Ovary (tissue), 9 donors: ENCODE data around the gene NECAB2. TPM values are rescaled to one million over a fixed set of nuclear protein-coding genes. Genes with fewer than 3 reads are reported as not detected.

Experiments used
- DNase-seq, 5 donors: peaks; one replicate each; pipeline ENCODE4 v3.0.0-alpha.2; 2019 to 2020
- H3K27ac ChIP-seq, 2 donors: fragments of 200-600 bp; one replicate each; pipeline versions ENCODE4 v1.5.1 to v1.8.0; 2019 to 2022
- H3K27me3 ChIP-seq: fragments of 200-600 bp; one replicate; pipeline ENCODE4 v1.8.0; 2022
- H3K36me3 ChIP-seq: fragments of 200-600 bp; sonication (generic); one replicate; pipeline ENCODE4 v1.5.1; 2019
- H3K4me1 ChIP-seq: one replicate; pipeline ENCODE4 v1.8.1; 2013; ENCODE audit warnings: mild to moderate bottlenecking, moderate library complexity; ENCODE audit not compliant: insufficient read depth
- H3K4me3 ChIP-seq: fragments of 200-600 bp; sonication (generic); one replicate; pipeline ENCODE4 v1.5.1; 2017
- H3K9me3 ChIP-seq, 2 donors: fragments of 200-600 bp in 1 of 2; sonication (generic) in 1 of 2; one replicate each; pipeline versions ENCODE4 v1.5.1 to v1.8.1; 2013 to 2019; ENCODE audit warnings: mild to moderate bottlenecking in 1 of 2, moderate library complexity in 1 of 2
- EP300 ChIP-seq: sonication (generic); formaldehyde crosslinking; IDR thresholded peaks from one replicate; pipeline ENCODE4 v1.6.1; 2017; ENCODE audit warnings: antibody characterized with exemption
- POLR2A ChIP-seq: fragments of 450-650 bp; IDR thresholded peaks from one replicate; pipeline ENCODE4 v1.6.1; 2017; ENCODE audit warnings: antibody characterized with exemption, mild to moderate bottlenecking, moderate library complexity
- WGBS, 3 donors: extraction: QIAGEN DNeasy Blood & Tissue Kit in 1 of 3; methylation state at CpG; one replicate each; pipeline versions ENCODE4 v1.1.5 to v1.1.7; 2013 to 2017; 5-methylcytosine and 5-hydroxymethylcytosine counted together
- intact Hi-C, 4 donors: fragments of 100-400 bp; cut with DNase I; formaldehyde crosslinking; loops; one replicate each; pipeline versions ENCODE4 v1.11.0 to v1.15.1; 2022 to 2023
- polyA plus RNA-seq, 2 donors: library from polyadenylated mRNA; stranded (reverse); fragments of 200-250 nt in 1 of 2; fragments of 350-450 nt in 1 of 2; fragmentation: Illumina TruSeq in 1 of 2; extraction: RNeasy Lipid Tissue Mini Kit (QIAGEN cat#74804) in 1 of 2; gene quantifications; one replicate each; pipeline ENCODE4 v1.2.3, GENCODE V29; 2013 to 2014
- total RNA-seq, 7 donors: library from RNA; depleted of rRNA in 2 of 7; stranded (reverse); fragments of >200 nt in 2 of 7; fragmentation: NEBNext Ultra II Directional in 3 of 7; extraction: Animal tissue kit (Norgen Biotek cat#: 25700) in 3 of 7; gene quantifications; one replicate each; pipeline versions ENCODE4 v1.1.0 to v1.2.4, GENCODE V29; 2016 to 2023
- TF ChIP-seq, protein P1 (sequence below), 3 donors: fragments of 450-650 bp in 2 of 3; fragments of 200-600 bp in 1 of 3; IDR thresholded peaks; one replicate each; pipeline versions ENCODE4 v1.5.1 to v1.8.0; 2016 to 2022; ENCODE audit warnings: antibody characterized with exemption in 3 of 3, mild to moderate bottlenecking in 1 of 3
- donor health status: DM: no; HTN: no; CAD: no; lungs with moderate emphysema.
- donor health status: DM: no; HTN: no; CAD: no.
- donor health status: Bipolar disorder and iron deficiency.
- donor health status: DM: yes; HTN: yes; CAD: no.
- donor health status: DM: no; HTN: no; CAD: no.
- donor health status: DM: yes; HTN: yes; CAD: no.

NECAB2 gene
- total and polyA plus RNA-seq, 9 donors = 0.20 to 1.6 (median 0.50) TPM; not detected in 4

DNA sequence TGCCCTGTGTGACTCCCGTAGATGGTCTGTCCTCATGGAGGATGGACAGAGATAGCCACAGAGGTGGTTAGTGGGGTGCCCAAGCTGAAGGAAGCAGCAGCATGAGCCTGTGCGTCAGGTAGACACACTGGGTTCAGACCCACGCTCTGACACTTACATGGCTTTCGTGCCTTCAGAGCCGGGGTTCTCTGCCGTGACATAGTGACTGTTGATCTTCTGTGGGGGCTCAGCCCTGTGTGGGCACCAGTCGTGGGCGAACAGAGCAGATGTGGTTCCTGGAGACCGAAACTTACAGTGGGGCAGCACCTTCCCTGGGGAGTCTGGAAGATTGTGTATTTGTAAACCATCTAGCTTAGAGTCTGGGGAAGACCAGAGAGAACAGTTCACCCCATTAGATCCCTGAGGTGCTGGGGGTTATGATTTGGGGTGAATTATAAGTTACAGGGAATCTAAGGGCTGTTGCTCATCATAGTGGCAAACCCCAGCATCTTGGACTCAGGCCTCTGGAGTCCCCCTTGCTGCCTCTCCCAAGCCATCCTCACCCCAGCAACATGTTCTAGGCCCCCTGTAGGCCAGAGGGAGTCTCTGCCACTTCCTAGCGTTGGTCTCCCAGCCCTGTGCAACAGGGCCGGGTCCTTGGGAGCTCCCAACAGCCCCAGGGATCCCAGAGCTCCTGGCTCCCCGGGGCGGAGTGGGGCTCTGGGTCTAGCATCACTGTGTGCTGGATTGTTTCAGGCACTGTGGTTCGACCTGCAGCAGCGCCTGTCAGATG is 28.6 kb downstream of the NECAB2 start:
- H3K36me3 ChIP-seq = no peaks in the 10 kb centered on the region
- whole genome bisulfite sequencing, 3 donors = 79 to 87% (median 85%) methylated on average over 15 of the region's 15 CpGs
- no peak overlapping the region for H3K4me3 ChIP-seq
- intact Hi-C loops = no loop called here
- H3K27me3 ChIP-seq = no peaks in the 10 kb centered on the region
- DNase-seq = no peak
- no peak for TF ChIP-seq EP300
- TF ChIP-seq POLR2A = no peak
- TF ChIP-seq, protein P1, sequence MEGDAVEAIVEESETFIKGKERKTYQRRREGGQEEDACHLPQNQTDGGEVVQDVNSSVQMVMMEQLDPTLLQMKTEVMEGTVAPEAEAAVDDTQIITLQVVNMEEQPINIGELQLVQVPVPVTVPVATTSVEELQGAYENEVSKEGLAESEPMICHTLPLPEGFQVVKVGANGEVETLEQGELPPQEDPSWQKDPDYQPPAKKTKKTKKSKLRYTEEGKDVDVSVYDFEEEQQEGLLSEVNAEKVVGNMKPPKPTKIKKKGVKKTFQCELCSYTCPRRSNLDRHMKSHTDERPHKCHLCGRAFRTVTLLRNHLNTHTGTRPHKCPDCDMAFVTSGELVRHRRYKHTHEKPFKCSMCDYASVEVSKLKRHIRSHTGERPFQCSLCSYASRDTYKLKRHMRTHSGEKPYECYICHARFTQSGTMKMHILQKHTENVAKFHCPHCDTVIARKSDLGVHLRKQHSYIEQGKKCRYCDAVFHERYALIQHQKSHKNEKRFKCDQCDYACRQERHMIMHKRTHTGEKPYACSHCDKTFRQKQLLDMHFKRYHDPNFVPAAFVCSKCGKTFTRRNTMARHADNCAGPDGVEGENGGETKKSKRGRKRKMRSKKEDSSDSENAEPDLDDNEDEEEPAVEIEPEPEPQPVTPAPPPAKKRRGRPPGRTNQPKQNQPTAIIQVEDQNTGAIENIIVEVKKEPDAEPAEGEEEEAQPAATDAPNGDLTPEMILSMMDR (IDR thresholded peaks at IDR 0.05) = no peak
- H3K27ac ChIP-seq = no peak overlapping the region
- peaks cover 2% of the 10 kb centered on the region for H3K4me1 ChIP-seq
- H3K9me3 ChIP-seq = no peaks in the 10 kb centered on the region

DNA sequence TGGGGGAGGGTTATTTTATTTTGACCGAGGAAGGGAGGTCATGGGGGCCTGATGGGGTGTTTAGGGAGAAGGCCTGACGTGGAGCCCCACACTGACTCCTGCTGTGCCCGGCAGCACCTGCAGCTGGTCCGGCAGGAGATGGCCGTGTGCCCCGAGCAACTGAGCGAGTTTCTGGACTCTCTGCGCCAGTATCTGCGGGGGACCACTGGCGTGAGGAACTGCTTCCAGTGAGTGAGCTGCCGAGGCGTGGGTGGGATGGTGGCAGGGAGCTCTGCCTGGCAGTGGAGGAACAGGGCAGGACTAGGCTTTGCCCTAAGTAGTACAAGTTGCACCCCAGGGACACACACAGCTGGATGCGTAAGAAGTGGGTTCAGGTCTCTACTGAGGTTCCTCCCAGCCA is 30.0 kb downstream of the NECAB2 start:
- DNase-seq = no peak
- TF ChIP-seq, protein P1 (IDR thresholded peaks at IDR 0.05) = no peak
- TF ChIP-seq EP300 = no peak
- no peak for TF ChIP-seq POLR2A
- no peaks in the 10 kb centered on the region for H3K9me3 ChIP-seq
- H3K4me3 ChIP-seq = no peak overlapping the region
- intact Hi-C loops = no loop called here
- H3K27me3 ChIP-seq = no peaks in the 10 kb centered on the region
- no peak overlapping the region for H3K27ac ChIP-seq
- H3K4me1 ChIP-seq = peaks cover 2% of the 10 kb centered on the region
- 86 to 89% (median 88%) methylated on average over 13 of the region's 13 CpGs for WGBS, 3 donors
- H3K36me3 ChIP-seq = no peaks in the 10 kb centered on the region

DNA sequence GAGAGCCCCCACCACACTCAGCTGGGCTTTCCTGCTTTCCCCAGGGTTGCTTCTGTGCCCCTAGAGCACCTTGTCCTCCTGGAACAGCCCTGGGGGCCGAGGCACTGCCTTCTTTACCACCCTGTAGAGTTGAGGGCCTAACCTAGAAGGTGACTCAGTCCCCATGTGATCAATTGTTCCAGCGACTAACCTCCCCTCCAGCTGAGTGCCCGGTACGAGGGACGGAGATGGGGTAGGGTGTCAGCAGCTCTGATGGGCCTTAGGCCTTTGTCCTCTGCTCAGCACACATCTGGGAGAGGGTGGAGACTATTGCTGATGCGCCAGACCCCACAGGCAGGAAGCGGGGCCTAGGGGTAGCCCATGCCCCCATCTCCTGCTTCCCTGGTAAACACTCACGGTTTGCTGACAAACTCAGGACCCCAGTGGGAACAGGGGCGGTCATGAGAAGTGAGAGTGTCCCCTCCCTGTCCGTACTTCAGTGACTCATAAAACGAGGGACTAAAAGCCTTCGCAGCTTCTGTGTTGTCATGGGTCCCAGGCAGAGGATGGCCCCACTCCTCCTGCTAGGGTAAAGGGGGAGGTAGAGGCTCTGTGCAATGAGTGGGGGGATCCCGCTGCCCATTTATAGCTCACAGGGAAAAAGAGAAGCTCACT is 33.1 kb downstream of the NECAB2 start:
- Histone ChIP-seq H3K4me3 (no peak overlapping the region), H3K9me3 (no peaks in the 10 kb centered on the region), H3K4me1 (no peaks in the 10 kb centered on the region), H3K27ac (no peak overlapping the region), H3K27me3 (no peaks in the 10 kb centered on the region), H3K36me3 (no peaks in the 10 kb centered on the region)
- DNase-seq = no peak
- TF ChIP-seq POLR2A (no peak), EP300 (no peak)
- TF ChIP-seq, protein P1 (IDR thresholded peaks at IDR 0.05) = no peak
- WGBS, 3 donors = 73 to 84% (median 76%) methylated on average over 13 of the region's 13 CpGs
- intact Hi-C loops = no loop called here

DNA sequence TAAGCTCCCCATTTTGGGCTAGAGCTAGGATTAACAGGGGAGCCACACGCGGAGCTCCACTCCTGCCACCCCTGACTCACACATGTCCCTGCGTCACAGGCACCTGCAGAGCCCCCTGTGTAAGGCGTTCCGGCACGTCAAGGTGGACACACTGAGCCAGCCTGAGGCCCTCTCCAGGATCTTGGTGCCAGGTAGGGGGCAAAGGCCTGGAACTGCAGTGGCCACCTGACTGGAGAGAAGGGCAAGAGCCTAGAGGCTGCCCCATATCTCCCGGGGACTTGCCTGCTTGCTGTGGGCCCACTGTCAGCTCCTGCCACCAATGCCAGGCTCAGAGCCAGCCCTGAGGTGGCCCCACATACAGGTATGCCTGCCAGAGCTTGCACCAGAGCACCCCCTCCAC is 33.7 kb downstream of the NECAB2 start:
- Histone ChIP-seq H3K36me3 (no peaks in the 10 kb centered on the region), H3K4me3 (no peak overlapping the region), H3K27ac (no peak overlapping the region), H3K27me3 (no peaks in the 10 kb centered on the region), H3K4me1 (no peaks in the 10 kb centered on the region), H3K9me3 (no peaks in the 10 kb centered on the region)
- TF ChIP-seq, protein P1 (IDR thresholded peaks at IDR 0.05) = no peak
- TF ChIP-seq POLR2A (no peak), EP300 (no peak)
- 93 to 96% (median 96%) methylated on average over 7 of the region's 7 CpGs for WGBS, 3 donors
- no peak for DNase-seq
- intact Hi-C loops = no loop called here
